Right lobe of liver (tissue), 6 donors: ENCODE measurements around the gene SERPINB1. TPM values are rescaled to one million over a fixed set of nuclear protein-coding genes. Genes with fewer than 3 reads are reported as not detected.

Experiments
- ATAC-seq, 4 donors: fragments of 200-7000 bp; cut with Tn5 transposase; one replicate each; pipeline ENCODE4 v1.9.1; 2020; ENCODE audit warnings: mild to moderate bottlenecking in 4 of 4, moderate library complexity in 4 of 4
- DNase-seq, 3 donors: peaks; one replicate each; pipeline ENCODE4 v3.0.0-alpha.2; 2020
- H3K27ac ChIP-seq, 3 donors: fragments of 200-600 bp; one replicate each; pipeline ENCODE4 v1.8.0; 2022
- H3K27me3 ChIP-seq, 2 donors: fragments of 200-600 bp; one replicate each; pipeline ENCODE4 v1.8.0; 2022
- H3K36me3 ChIP-seq, 4 donors: fragments of 200-600 bp; sonication (generic) in 1 of 4; one replicate each; pipeline versions ENCODE4 v1.5.1 to v1.8.0; 2017 to 2022; ENCODE audit warnings: control low read depth in 1 of 4
- H3K4me1 ChIP-seq, 4 donors: fragments of 200-600 bp; sonication (generic) in 1 of 4; one replicate each; pipeline versions ENCODE4 v1.5.1 to v1.8.0; 2017 to 2022; ENCODE audit warnings: control low read depth in 1 of 4
- H3K4me3 ChIP-seq, 3 donors: fragments of 200-600 bp; one replicate each; pipeline ENCODE4 v1.8.0; 2022
- H3K9me3 ChIP-seq, 4 donors: fragments of 200-600 bp; sonication (generic) in 1 of 4; one replicate each; pipeline versions ENCODE4 v1.5.1 to v1.8.0; 2017 to 2022; ENCODE audit warnings: control low read depth in 1 of 4
- POLR2A ChIP-seq: fragments of 450-650 bp; IDR thresholded peaks from one replicate; pipeline ENCODE4 v1.6.1; 2017; ENCODE audit warnings: antibody characterized with exemption, mild to moderate bottlenecking
- WGBS: methylation state at CpG from one replicate; pipeline ENCODE4 v1.1.6; 2018; ENCODE audit warnings: low coverage, low lambda C conversion rate; ENCODE audit not compliant: insufficient coverage; ENCODE audit errors: missing lambda C conversion rate; 5-methylcytosine and 5-hydroxymethylcytosine counted together
- intact Hi-C, 2 donors: fragments of 100-400 bp; cut with DNase I; formaldehyde crosslinking; loops; one replicate each; pipeline versions ENCODE4 v1.11.2 to v1.14.1; 2022
- total RNA-seq, 6 experiments: library from RNA; depleted of rRNA in 2 of 6; stranded (reverse); fragments of >200 nt in 2 of 6; fragmentation: NEBNext Ultra II Directional in 3 of 6; extraction: Animal tissue kit (Norgen Biotek cat#: 25700) in 3 of 6; gene quantifications; one replicate each; pipeline versions ENCODE4 v1.1.0 to v1.2.4, GENCODE V29; 2016 to 2023
- TF ChIP-seq, protein P1 (sequence below), 4 donors: fragments of 200-600 bp in 3 of 4; fragments of 450-650 bp in 1 of 4; IDR thresholded peaks; one replicate each; pipeline versions ENCODE4 v1.5.1 to v1.8.0; 2016 to 2022; ENCODE audit warnings: antibody characterized with exemption in 4 of 4, mild to moderate bottlenecking in 2 of 4
- donor health status: DM: no; HTN: yes; CAD: no.
- donor health status: DM: no; HTN: no; CAD: no.
- donor health status: DM: no; HTN: no; CAD: no.
- donor health status: DM: no; HTN: yes; CAD: no.
- donor health status: DM: no; HTN: yes; CAD: no.

The SERPINB1 gene
- total RNA-seq, 6 experiments from 2014 or later: 7.2 to 44.6 (median 25.2) TPM

GRCh38 chr6:2809015-2809414, 32.6 kb downstream of the SERPINB1 start:
- H3K4me1 ChIP-seq: no peaks in the 10 kb centered on the region

GRCh38 chr6:2807342-2808090, 34.1 kb downstream of the SERPINB1 start:
- Histone ChIP-seq H3K27ac (peak overlapping the region in 1 of 3 donors; percentile 28), H3K27me3 (no peaks in the 10 kb centered on the region), H3K4me1 (no peaks in the 10 kb centered on the region), H3K36me3 (no peaks in the 10 kb centered on the region), H3K9me3 (no peaks in the 10 kb centered on the region), H3K4me3 (no peak overlapping the region)
- intact Hi-C loops: no loop called here
- TF ChIP-seq, protein P1, sequence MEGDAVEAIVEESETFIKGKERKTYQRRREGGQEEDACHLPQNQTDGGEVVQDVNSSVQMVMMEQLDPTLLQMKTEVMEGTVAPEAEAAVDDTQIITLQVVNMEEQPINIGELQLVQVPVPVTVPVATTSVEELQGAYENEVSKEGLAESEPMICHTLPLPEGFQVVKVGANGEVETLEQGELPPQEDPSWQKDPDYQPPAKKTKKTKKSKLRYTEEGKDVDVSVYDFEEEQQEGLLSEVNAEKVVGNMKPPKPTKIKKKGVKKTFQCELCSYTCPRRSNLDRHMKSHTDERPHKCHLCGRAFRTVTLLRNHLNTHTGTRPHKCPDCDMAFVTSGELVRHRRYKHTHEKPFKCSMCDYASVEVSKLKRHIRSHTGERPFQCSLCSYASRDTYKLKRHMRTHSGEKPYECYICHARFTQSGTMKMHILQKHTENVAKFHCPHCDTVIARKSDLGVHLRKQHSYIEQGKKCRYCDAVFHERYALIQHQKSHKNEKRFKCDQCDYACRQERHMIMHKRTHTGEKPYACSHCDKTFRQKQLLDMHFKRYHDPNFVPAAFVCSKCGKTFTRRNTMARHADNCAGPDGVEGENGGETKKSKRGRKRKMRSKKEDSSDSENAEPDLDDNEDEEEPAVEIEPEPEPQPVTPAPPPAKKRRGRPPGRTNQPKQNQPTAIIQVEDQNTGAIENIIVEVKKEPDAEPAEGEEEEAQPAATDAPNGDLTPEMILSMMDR (IDR thresholded peaks at IDR 0.05): no peak
- no peak for TF ChIP-seq POLR2A
- 57% methylated on average over 9 of the region's 9 CpGs for WGBS
- DNase-seq: no peak
- peak; percentile 65 to 81 (median 66) for ATAC-seq

More at GRCh38 chr6:2809015-2809414, 32.6 kb downstream of the SERPINB1 start:
- no peaks in the 10 kb centered on the region for H3K9me3 ChIP-seq
- H3K36me3 ChIP-seq: no peaks in the 10 kb centered on the region
- WGBS: 31% methylated on average over 2 of the region's 2 CpGs
- H3K4me3 ChIP-seq: no peak overlapping the region
- intact Hi-C loops: no loop called here
- H3K27ac ChIP-seq: no peak overlapping the region
- H3K27me3 ChIP-seq: no peaks in the 10 kb centered on the region
- TF ChIP-seq, protein P1 (IDR thresholded peaks at IDR 0.05): no peak
- TF ChIP-seq POLR2A: no peak
- DNase-seq (no peak), ATAC-seq (peak in 1 of 4 donors; percentile 26)

DNA sequence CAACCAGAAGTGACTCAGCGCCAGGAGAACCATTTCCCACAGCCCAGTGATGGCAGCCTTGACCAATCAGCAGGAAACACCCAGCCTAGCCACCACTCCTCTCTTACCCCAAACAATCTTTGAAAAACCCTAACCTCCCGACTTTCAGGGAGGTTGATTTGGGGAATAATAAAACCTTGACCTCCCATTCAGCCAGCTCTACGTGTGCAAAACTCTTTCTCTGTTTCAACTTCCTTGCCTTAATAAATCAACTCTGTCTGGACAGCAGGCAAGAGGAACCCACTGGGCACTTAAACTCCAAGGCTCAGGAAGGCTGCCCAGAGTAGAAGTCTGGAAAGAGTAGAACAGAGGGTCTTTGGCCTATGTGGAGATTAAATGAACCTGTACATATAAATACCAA, 35.0 kb downstream of the SERPINB1 start:
- no peak for ATAC-seq
- intact Hi-C loops: no loop called here
- Histone ChIP-seq H3K4me3 (no peak overlapping the region), H3K27ac (no peak overlapping the region), H3K4me1 (no peaks in the 10 kb centered on the region), H3K9me3 (no peaks in the 10 kb centered on the region), H3K27me3 (no peaks in the 10 kb centered on the region), H3K36me3 (no peaks in the 10 kb centered on the region)
- DNase-seq: no peak
- TF ChIP-seq POLR2A: no peak
- TF ChIP-seq, protein P1 (IDR thresholded peaks at IDR 0.05): no peak
- WGBS: 59% methylated on average over 3 of the region's 3 CpGs

DNA sequence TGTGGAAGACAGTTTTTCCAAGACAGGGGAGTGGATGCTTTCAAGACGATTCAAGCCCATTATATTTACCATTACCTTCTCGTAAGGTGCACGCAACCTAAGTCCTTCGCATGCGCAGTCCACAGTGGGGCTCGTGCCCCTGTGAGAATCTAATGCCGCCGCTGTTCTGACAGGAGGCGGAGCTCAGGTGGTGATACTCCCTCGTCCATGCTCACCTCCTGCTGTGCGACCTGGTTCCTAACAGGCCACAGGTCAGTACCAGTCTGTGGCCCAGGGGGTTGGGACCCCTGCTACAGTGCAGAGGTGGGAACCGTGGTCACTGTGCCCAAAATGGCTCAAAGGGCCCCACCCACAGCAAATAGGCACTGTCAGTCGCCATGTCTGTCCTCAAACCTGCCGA, 36.6 kb downstream of the SERPINB1 start:
- no peak for TF ChIP-seq POLR2A
- TF ChIP-seq, protein P1 (IDR thresholded peaks at IDR 0.05): no peak

More for the DNA sequence above, 36.6 kb downstream of the SERPINB1 start:
- no peak overlapping the region for H3K4me3 ChIP-seq
- WGBS: 60% methylated on average over 1 of the region's 14 CpGs
- H3K9me3 ChIP-seq: no peaks in the 10 kb centered on the region
- no peaks in the 10 kb centered on the region for H3K4me1 ChIP-seq
- ATAC-seq (no peak), DNase-seq (no peak)
- intact Hi-C loops: no loop called here
- H3K27me3 ChIP-seq: no peaks in the 10 kb centered on the region
- H3K36me3 ChIP-seq: no peaks in the 10 kb centered on the region
- no peak overlapping the region for H3K27ac ChIP-seq
